HAP-1 (cell line): ENCODE data around the gene TLCD3A.

ENCODE experiments used
- DNase-seq, 2 experiments: peaks; one replicate each; pipeline ENCODE4 v3.0.0-alpha.2; 2016 to 2020; ENCODE audit warnings: low spot score in 2 of 2
- H3K27me3 ChIP-seq: fragments of 250-450 bp; sonication (Bioruptor Pico); 2 replicates; pipeline ENCODE4 v1.5.1; 2020; ENCODE audit warnings: low read depth, mild to moderate bottlenecking, moderate library complexity
- H3K36me3 ChIP-seq: fragments of 250-450 bp; sonication (Bioruptor Pico); replicated peaks from 2 replicates; pipeline ENCODE4 v1.5.1; 2020; ENCODE audit warnings: mild to moderate bottlenecking
- H3K4me1 ChIP-seq: fragments of 250-450 bp; sonication (Bioruptor Pico); 2 replicates; pipeline ENCODE4 v1.5.1; 2020; ENCODE audit warnings: mild to moderate bottlenecking
- H3K4me3 ChIP-seq: fragments of 250-450 bp; sonication (Bioruptor Pico); 2 replicates; pipeline ENCODE4 v1.5.1; 2020; ENCODE audit warnings: mild to moderate bottlenecking, moderate library complexity
- H3K9me3 ChIP-seq: fragments of 250-450 bp; sonication (Bioruptor Pico); 2 replicates; pipeline ENCODE4 v1.5.1; 2020; ENCODE audit warnings: mild to moderate bottlenecking, moderate library complexity
- in situ Hi-C: fragments of 300-500 bp; cut with MboI; formaldehyde crosslinking; loops from 3 replicates; pipeline ENCODE4 v1.14.3; 2020; ENCODE audit warnings: low sequenced_read_pairs, inconsistent platforms, mixed read lengths

TLCD3A gene

DNA sequence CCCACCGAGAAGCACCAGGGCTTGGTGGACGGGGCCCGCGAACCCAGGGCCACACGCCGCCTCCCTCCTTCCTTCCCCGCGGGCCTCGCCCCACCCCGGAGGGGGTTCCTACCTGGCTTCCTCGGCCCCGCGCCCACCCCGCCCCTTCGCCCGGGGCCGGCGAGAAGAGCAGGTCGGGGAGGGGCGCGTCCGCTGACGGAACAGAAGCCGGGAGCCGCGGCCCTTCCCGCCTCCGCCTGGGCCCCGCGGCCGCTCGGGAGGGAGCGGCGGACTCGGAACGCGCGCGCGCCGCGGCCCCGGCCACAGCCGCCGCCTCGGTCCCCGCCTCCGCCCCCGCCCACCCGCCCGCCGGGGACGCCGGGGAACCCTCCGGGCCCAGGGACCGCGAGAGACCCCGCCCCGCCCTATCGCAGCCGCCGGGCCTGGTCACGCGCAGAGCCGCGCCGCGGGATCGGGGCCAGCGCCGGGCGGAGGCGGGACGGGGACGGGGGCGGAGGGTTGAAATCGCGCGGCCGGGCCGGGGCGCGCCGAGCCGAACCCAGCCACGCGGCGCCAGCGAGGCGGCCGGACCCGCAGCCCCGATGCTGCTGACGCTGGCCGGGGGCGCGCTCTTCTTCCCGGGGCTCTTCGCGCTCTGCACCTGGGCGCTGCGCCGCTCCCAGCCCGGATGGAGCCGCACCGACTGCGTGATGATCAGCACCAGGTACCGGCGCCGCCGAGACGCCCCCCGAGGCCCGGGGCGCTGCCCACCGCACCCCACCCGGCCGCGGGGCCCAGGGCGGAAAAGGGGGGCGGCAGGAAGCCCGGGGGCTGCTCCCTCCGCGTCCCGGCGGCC is at the start of gene TLCD3A:
TSS of gene TLCD3A (plus strand) at position 530 of the 835 bp plus-strand sequence. CDS start at position 582, 52 bp downstream.
- peak; percentile 34 to 84 for DNase-seq
- Histone ChIP-seq H3K4me3 (peak within 1 kb of the TSS; percentile 68), H3K9me3 (no peaks in the 10 kb centered on the region), H3K4me1 (peaks cover 22% of the 10 kb centered on the region), H3K36me3 (peaks cover 28% of the 10 kb centered on the region), H3K27me3 (no peaks in the 10 kb centered on the region)
- in situ Hi-C loops = no loop called here

DNA sequence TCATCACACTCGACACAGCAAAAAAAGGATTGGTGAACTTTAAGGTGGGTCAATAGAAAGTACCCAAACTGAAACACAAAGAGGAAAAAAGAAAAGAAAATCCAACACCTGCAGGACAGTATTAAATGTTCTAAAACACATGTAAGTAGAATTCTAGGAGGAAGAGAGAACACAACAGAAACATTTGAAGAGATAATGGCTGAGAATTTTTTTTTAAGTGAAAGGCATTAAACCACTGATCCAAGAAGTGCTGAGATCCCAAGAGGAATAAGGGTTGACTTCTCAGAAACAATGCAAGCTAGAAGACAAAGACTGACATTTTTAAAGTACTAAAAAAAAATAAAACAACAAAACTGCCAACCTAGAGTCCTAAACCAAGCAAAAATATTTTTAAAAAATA is 49.4 kb upstream of the TLCD3A start:
- in situ Hi-C loops = no loop called here
- peaks cover 15% of the 10 kb centered on the region for H3K4me1 ChIP-seq
- no peak overlapping the region for H3K4me3 ChIP-seq
- no peaks in the 10 kb centered on the region for H3K27me3 ChIP-seq
- H3K36me3 ChIP-seq = peaks cover 17% of the 10 kb centered on the region
- no peak for DNase-seq
- no peaks in the 10 kb centered on the region for H3K9me3 ChIP-seq

DNA sequence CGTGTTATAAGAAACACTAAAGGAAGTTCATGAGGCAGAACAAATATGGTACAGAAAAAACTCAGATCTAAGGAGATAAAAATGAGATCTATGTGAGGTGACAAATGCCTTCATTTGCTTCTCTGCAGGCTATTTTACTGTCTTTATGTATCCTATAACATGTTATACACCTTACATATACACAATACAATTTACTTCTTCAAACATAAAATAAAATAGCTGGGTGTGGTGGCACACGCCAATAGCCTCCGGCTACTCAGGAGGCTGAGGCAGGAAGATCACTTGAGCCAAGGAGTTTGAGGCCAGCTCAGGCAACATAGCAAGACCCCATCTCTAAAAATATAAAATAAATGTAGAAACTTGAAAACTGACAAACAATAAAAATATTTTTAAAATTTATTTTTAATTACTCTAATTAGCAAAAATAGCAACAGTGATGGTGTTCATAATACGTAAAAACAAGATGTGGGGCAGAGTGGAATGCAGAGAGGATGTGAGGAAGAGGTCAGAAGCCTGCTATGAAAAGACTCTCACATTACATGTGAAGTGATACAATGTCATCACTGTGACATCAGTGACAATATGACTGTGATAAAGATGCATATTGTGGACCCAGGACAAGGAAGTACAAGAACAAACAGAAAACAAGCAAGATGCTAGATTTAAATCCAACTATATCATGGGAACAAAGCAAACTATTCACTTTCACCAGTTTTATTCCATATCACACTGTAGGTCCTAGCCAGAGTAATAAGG is 48.7 kb upstream of the TLCD3A start:
- Histone ChIP-seq H3K4me1 (peaks cover 15% of the 10 kb centered on the region), H3K36me3 (peaks cover 17% of the 10 kb centered on the region), H3K9me3 (no peaks in the 10 kb centered on the region), H3K27me3 (no peaks in the 10 kb centered on the region), H3K4me3 (no peak overlapping the region)
- in situ Hi-C loops = no loop called here
- no peak for DNase-seq

- Histone ChIP-seq H3K27me3 (no peaks in the 10 kb centered on the region), H3K36me3 (peaks cover 20% of the 10 kb centered on the region), H3K4me3 (no peak overlapping the region), H3K9me3 (no peaks in the 10 kb centered on the region), H3K4me1 (peaks cover 15% of the 10 kb centered on the region)
- DNase-seq = no peak
- in situ Hi-C loops = no loop called here
These were observed 47.4 kb upstream of the TLCD3A start for GRCh38 chr17:685006-685405.

- Histone ChIP-seq H3K27me3 (no peaks in the 10 kb centered on the region), H3K4me3 (no peak overlapping the region), H3K4me1 (no peaks in the 10 kb centered on the region), H3K9me3 (no peaks in the 10 kb centered on the region), H3K36me3 (peaks cover 28% of the 10 kb centered on the region)
- in situ Hi-C loops = no loop called here
- no peak for DNase-seq
These were observed 44.1 kb upstream of the TLCD3A start for GRCh38 chr17:688100-688989.

DNA sequence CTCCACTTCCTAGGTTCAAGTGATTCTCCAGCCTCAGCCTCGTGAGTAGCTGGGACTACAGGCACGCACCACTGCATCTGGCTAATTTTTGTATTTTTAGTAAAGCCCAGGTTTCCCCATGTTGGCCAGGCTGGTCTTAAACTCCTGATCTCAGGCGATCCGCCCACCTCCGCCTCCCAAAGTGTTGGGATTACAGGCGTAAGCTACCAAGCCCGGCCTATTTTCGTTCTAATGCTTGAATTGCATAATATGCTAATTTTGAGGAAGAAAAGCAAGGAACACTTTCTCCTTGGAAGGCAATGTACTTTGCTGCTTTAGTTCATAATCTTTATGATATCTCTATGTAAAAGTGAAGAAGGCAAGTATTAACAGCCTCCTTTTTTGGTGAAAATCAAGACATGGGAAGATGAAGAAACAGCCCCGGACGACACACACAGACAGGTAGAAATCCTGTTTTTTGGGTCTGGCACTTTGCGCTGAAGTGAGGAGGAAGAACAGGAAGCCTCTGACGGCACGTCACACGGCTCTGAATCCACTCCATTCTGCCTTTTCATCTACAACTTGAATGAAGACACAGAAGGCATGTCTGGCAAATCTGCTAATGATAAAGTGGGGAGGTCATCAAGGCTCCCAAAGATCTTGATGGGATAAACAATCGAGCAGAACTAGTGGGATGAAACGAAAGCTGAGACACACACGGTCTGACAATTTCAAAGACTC is 42.7 kb upstream of the TLCD3A start:
- H3K27me3 ChIP-seq = no peaks in the 10 kb centered on the region
- H3K36me3 ChIP-seq = peaks cover 38% of the 10 kb centered on the region
- H3K4me1 ChIP-seq = no peaks in the 10 kb centered on the region
- DNase-seq = no peak
- no peaks in the 10 kb centered on the region for H3K9me3 ChIP-seq
- H3K4me3 ChIP-seq = no peak overlapping the region
- in situ Hi-C loops = no loop called here

DNA sequence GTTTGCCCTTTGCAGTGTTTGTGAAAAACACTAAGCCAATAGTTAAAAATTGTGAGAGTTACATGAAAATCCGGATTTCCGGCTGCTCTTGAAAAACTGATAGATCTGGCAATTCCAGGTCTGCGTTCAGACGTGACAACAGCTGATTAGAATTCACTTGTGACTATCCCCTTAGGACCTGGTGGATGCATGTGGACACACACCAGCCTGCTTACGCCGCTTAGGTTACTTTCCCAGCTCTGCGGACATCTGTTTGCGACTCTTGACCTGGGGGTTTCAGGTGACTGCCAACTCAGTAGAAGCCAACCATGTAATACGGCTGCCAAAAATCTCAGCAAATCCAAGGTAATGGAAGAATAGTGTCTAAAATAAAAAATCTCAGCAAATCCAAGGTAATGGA is 42.0 kb upstream of the TLCD3A start:
- no peaks in the 10 kb centered on the region for H3K27me3 ChIP-seq
- H3K4me1 ChIP-seq = no peaks in the 10 kb centered on the region
- H3K36me3 ChIP-seq = peaks cover 38% of the 10 kb centered on the region
- no peak for DNase-seq
- no peaks in the 10 kb centered on the region for H3K9me3 ChIP-seq
- in situ Hi-C loops = no loop called here
- H3K4me3 ChIP-seq = no peak overlapping the region

DNA sequence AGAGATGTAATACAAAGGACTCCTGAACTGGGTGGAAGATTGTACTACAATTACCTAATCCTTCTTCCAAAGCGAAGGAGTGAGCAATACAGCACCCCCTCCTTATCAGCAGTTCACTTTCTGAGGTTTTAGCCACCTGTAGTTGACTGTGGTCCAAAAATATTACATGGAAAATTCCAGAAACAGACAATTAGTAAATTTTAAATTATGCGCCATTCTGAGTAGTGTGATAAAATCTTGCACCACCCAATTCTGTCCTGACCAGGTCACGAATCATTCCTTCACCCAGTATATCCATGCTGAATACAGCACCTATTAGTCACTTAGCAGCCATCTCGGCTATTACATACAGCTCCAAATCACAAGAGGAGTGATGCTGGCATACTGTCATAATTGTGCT is 41.0 kb upstream of the TLCD3A start:
- Histone ChIP-seq H3K4me3 (no peak overlapping the region), H3K27me3 (no peaks in the 10 kb centered on the region), H3K4me1 (no peaks in the 10 kb centered on the region), H3K9me3 (no peaks in the 10 kb centered on the region), H3K36me3 (peaks cover 37% of the 10 kb centered on the region)
- DNase-seq = no peak
- in situ Hi-C loops = no loop called here

DNA sequence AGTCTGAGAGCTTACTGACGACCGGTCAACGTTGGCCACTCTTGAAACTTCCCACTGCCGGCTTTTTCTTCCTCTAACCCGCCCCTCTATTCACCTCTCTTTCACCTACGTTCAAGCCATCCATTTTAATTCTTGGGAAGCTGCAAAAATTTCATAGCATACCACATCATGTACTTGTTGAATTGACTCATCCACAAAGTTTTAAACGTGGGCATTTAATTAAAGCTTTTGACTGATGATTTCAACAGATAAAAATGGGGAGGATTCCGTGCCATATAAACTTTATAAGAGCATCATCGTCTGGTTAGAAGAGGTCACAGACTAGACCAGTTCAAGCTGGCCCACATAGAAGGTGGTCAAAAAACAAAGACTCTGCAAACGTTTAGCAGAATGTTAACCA is 40.3 kb upstream of the TLCD3A start:
- no peak overlapping the region for H3K4me3 ChIP-seq
- DNase-seq = no peak
- H3K36me3 ChIP-seq = peaks cover 36% of the 10 kb centered on the region
- H3K4me1 ChIP-seq = no peaks in the 10 kb centered on the region
- in situ Hi-C loops = no loop called here
- no peaks in the 10 kb centered on the region for H3K27me3 ChIP-seq
- no peaks in the 10 kb centered on the region for H3K9me3 ChIP-seq

GRCh38 chr17:693791-694638 is 38.4 kb upstream of the TLCD3A start:
- DNase-seq = no peak
- peaks cover 35% of the 10 kb centered on the region for H3K36me3 ChIP-seq
- H3K4me1 ChIP-seq = no peaks in the 10 kb centered on the region
- no peaks in the 10 kb centered on the region for H3K9me3 ChIP-seq
- no peak overlapping the region for H3K4me3 ChIP-seq
- H3K27me3 ChIP-seq = no peaks in the 10 kb centered on the region
- in situ Hi-C loops = no loop called here

DNA sequence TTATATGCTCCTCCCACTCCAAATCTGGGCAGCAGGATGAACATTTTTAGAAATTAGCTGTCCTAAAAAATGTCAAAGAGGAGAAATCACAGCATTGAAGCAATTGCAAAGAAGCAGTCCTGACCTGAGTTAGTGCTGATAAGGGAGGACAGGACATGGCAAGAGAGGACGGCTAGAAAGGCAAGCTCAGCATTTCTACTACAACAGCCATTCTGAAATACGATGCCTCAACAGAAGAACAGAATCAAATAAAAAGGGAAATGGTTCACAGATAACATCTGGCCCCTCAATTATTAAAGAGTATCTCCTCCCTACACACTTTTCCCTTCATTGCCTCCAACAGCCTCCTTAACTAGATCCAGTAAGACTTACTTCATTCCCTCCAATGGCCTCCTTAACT is 36.0 kb upstream of the TLCD3A start:
- in situ Hi-C loops = no loop called here
- no peak for DNase-seq
- Histone ChIP-seq H3K27me3 (no peaks in the 10 kb centered on the region), H3K4me1 (no peaks in the 10 kb centered on the region), H3K9me3 (no peaks in the 10 kb centered on the region), H3K36me3 (peaks cover 27% of the 10 kb centered on the region), H3K4me3 (no peak overlapping the region)

GRCh38 chr17:697682-698081 is 34.7 kb upstream of the TLCD3A start:
- DNase-seq = no peak
- in situ Hi-C loops = no loop called here
- no peak overlapping the region for H3K4me3 ChIP-seq
- H3K9me3 ChIP-seq = no peaks in the 10 kb centered on the region
- no peaks in the 10 kb centered on the region for H3K27me3 ChIP-seq
- no peaks in the 10 kb centered on the region for H3K4me1 ChIP-seq
- H3K36me3 ChIP-seq = peaks cover 24% of the 10 kb centered on the region
